ENCODE results near the gene PPFIA4. TPM values are rescaled to one million over a fixed set of nuclear protein-coding genes. Genes with fewer than 3 reads are reported as not detected.

The PPFIA4 gene
- total RNA-seq, 4 donors from 2014 or later: under 0.01 to 24.6 (median 0.30) TPM

DNA sequence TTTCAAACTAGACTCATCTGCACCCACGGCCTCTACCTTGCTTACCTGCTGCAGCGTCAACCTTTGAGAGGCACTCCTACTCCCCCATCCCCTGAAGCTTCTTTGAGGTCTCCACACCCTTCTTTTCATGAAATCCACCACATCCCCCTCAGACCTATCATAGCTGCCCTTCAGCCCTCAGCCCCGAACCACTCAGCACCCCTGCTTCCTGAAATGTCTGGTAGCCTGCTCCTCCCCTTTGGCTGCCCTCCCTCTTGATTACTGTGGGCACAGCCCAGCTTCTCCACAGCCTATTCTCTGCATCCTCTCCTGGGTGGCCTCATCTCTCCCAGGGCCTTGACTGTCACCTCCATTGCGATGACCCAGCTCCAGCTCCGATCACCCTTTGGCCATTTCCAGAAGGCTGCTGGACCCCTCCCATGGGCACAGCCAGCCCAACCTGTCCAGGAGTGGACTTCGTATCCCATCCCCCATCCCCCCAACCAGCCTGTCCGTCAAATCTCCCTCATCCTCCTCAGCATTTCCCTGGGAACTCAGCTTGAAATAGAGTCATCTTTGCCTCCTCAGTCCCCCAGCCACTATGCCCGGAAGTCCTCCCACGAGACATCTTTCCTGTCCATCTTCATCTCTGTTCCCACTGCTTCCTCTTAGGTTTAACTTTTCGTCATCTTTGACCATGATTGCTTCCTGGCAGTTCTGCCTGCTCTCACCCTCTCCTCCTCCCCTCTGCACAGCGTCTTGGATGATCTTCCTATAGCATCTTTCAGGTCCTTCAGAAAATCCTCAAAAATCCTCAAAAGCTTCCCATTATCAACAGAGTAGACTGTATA, 95.1 kb downstream of the PPFIA4 start:
- H3K27me3 ChIP-seq: peaks cover 0 to 71% of the 10 kb centered on the region in 2 donors
- no peak for DNase-seq (ENCODE audit: low spot score in 2 of 2)
- WGBS, 2 donors: 68 to 78% methylated on average over 11 of the region's 11 CpGs
- H3K4me3 ChIP-seq: no peak overlapping the region
- peaks cover 0 to 14% (median 0%) of the 10 kb centered on the region in 4 donors for H3K4me1 ChIP-seq
- H3K9me3 ChIP-seq: no peaks in the 10 kb centered on the region
- no peaks in the 10 kb centered on the region for H3K36me3 ChIP-seq
- no peak overlapping the region for H3K27ac ChIP-seq
- TF ChIP-seq, protein P1, sequence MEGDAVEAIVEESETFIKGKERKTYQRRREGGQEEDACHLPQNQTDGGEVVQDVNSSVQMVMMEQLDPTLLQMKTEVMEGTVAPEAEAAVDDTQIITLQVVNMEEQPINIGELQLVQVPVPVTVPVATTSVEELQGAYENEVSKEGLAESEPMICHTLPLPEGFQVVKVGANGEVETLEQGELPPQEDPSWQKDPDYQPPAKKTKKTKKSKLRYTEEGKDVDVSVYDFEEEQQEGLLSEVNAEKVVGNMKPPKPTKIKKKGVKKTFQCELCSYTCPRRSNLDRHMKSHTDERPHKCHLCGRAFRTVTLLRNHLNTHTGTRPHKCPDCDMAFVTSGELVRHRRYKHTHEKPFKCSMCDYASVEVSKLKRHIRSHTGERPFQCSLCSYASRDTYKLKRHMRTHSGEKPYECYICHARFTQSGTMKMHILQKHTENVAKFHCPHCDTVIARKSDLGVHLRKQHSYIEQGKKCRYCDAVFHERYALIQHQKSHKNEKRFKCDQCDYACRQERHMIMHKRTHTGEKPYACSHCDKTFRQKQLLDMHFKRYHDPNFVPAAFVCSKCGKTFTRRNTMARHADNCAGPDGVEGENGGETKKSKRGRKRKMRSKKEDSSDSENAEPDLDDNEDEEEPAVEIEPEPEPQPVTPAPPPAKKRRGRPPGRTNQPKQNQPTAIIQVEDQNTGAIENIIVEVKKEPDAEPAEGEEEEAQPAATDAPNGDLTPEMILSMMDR (IDR thresholded peaks at IDR 0.05): no peak
- TF ChIP-seq POLR2A (IDR thresholded peaks at IDR 0.05): no peak
- TF ChIP-seq EP300 (IDR thresholded peaks at IDR 0.05): no peak

DNA sequence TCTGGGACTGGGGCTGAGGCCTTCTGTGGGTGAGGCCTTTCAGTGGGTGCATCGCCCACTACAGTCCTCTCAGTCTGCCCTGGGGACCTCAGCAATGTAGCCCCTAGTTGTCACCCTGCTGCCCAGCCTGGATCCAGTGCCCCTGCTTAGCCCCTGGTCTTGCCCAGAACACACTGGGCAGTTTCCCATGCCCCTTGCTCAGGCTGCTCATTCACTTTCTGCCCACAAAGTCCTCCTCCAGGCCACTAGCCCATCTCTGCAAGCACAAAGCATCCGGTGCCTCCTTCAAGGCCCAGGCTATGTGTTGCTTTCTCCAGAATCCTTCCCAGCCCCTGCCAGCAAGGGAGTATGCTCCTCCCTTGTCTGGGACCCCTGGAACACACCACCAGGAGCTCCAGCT, 95.9 kb downstream of the PPFIA4 start:
- 76 to 94% methylated on average over 2 of the region's 2 CpGs for WGBS, 2 donors
- TF ChIP-seq, protein P1 (IDR thresholded peaks at IDR 0.05): no peak
- no peak for TF ChIP-seq EP300 (IDR thresholded peaks at IDR 0.05)
- no peak for TF ChIP-seq POLR2A (IDR thresholded peaks at IDR 0.05)
- Histone ChIP-seq H3K4me1 (peaks cover 0 to 21% (median under 1%) of the 10 kb centered on the region in 4 donors), H3K4me3 (no peak overlapping the region), H3K9me3 (no peaks in the 10 kb centered on the region), H3K27ac (no peak overlapping the region), H3K27me3 (peaks cover 0 to 68% of the 10 kb centered on the region in 2 donors), H3K36me3 (no peaks in the 10 kb centered on the region)
- no peak for DNase-seq (ENCODE audit: low spot score in 2 of 2)

DNA sequence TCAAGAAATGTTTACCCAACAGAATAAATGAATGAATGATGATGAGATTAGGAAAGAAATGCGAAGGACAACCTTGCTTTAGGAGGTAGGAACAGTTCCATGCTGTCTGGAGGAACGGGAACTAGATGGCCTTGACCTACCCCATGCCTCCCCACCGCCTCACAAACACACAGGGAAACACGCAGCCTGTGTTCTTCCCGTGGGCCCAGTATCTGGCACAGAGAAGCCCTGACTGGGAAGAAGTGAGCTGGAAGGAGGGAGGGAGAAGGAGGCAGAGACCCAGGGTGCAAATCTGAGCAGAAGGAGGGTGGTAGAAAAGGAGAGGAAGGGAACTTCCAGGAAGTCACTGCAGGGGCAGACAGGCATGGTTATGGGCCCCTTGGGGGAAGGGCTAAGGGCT, 97.7 kb downstream of the PPFIA4 start:
- TF ChIP-seq POLR2A (IDR thresholded peaks at IDR 0.05): no peak
- WGBS, 2 donors: 35 to 52% methylated on average over 5 of the region's 5 CpGs
- H3K27me3 ChIP-seq: peaks cover 0 to 59% of the 10 kb centered on the region in 2 donors

DNA sequence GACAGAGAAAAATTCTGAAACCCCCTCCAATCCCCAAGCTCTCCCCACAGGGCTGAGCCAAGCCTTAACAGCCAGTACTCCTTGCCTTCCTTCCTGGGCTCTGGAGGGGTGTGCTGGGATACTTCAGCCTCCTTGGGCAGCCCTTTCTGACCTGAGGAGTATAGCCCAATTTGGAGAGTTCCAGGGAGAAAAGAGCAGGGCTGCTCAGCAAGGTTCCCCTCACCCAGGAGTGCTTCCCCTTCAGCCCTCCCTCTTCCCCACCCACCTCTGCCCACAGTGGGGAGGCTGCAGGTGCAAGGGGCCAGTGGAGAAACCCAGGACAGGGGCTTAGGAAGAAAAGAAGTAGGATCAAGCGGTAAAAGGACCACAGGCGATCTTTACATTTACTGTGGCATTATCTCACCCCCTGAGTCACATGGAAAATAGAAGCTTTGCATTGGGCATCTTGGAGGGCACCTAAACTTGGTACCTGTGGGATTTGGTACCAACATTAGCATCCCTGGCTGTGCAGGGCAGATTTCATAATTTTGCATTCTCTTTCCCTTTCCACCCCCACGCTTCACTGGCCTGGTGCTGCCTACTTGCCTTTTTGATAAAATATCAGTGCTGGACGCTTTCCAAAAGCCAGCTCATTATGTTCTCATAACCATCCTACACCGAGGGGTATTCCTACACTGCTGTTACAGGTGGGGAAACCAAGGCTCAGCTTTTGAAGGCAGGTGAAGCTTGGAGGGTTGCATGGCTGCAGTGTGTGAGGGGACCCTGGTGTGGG, 98.4 kb downstream of the PPFIA4 start:
- TF ChIP-seq, protein P1 (IDR thresholded peaks at IDR 0.05): no peak
- no peak for TF ChIP-seq EP300 (IDR thresholded peaks at IDR 0.05)
- Histone ChIP-seq H3K36me3 (no peaks in the 10 kb centered on the region), H3K27ac (no peak overlapping the region), H3K4me1 (peaks cover 0 to 36% (median 12%) of the 10 kb centered on the region in 4 donors), H3K9me3 (no peaks in the 10 kb centered on the region), H3K27me3 (peaks cover 0 to 51% of the 10 kb centered on the region in 2 donors), H3K4me3 (no peak overlapping the region)
- no peak for DNase-seq (ENCODE audit: low spot score in 2 of 2)
- 68 to 80% methylated on average over 5 of the region's 5 CpGs for WGBS, 2 donors

More for the DNA sequence above, 97.7 kb downstream of the PPFIA4 start:
- H3K9me3 ChIP-seq: no peaks in the 10 kb centered on the region
- DNase-seq (ENCODE audit: low spot score in 2 of 2): no peak
- peaks cover 0 to 30% (median 10%) of the 10 kb centered on the region in 4 donors for H3K4me1 ChIP-seq
- no peak overlapping the region for H3K4me3 ChIP-seq
- H3K36me3 ChIP-seq: no peaks in the 10 kb centered on the region
- H3K27ac ChIP-seq: no peak overlapping the region

DNA sequence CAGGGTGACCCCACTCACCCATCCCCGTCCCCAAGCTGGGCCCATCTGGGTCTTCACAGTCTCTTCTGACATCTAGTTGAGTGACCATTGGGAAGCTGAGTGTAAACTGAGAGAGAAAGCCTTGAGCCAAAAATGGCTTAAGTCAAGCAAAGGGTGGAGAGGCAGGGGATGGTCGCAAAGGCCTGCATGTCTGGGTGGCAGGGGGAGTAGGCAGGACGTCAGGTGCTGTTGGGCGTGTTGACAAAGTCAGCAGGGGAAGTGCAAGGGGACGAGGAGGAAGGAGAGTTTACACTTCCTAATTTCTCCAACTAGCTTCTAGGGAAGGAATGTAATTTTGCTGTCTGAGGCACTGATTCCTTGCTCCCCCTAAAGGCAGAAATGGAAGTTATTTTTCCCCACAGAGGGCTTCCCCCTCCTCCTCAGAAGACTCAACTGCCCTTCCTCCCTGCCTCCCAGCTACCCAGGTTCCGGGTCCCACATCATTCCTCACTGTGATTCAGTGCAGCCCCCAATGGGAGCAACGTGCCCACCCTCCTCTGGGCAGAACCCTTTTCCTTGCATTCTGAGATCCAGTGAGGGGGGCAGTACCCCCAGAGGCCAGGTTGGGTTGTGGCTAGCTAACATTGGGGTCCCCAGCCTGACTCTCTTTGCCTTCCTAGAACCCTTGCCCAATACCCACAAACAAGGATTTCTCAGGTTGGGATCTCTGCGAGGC, 100.0 kb downstream of the PPFIA4 start:
- H3K27me3 ChIP-seq: peaks cover 0 to 38% of the 10 kb centered on the region in 2 donors
- WGBS, 2 donors: 38 to 42% methylated on average over 8 of the region's 8 CpGs
- H3K4me1 ChIP-seq: peaks cover 0 to 46% (median 13%) of the 10 kb centered on the region in 4 donors
- DNase-seq (ENCODE audit: low spot score in 2 of 2): no peak
- no peaks in the 10 kb centered on the region for H3K36me3 ChIP-seq
- TF ChIP-seq EP300 (IDR thresholded peaks at IDR 0.05) (no peak), POLR2A (IDR thresholded peaks at IDR 0.05) (no peak)
- TF ChIP-seq, protein P1 (IDR thresholded peaks at IDR 0.05): peak in 3 of 5 experiments; percentile 33 to 42 (median 39)
- H3K27ac ChIP-seq: no peak overlapping the region
- no peaks in the 10 kb centered on the region for H3K9me3 ChIP-seq
- no peak overlapping the region for H3K4me3 ChIP-seq
